Thoracic aorta (tissue), 2 donors: Measurements from ENCODE around the gene RASGRP2. TPM values are rescaled to one million over a fixed set of nuclear protein-coding genes. Genes with fewer than 3 reads are reported as not detected.

Source experiments
- ATAC-seq: fragments of 150-250 bp; one replicate; pipeline ENCODE4 v1.8.0; 2017; ENCODE audit warnings: low read depth; ENCODE audit not compliant: insufficient number of reproducible peaks, low FRiP score
- DNase-seq: peaks from one replicate; pipeline ENCODE4 v3.0.0-alpha.2; 2020; ENCODE audit warnings: low spot score
- H3K27ac ChIP-seq, 2 donors: fragments of 200-600 bp; sonication (generic); 1 replicate in 1 of 2; 2 replicates in 1 of 2; pipeline ENCODE4 v1.5.1; 2016; ENCODE audit warnings: mild to moderate bottlenecking in 2 of 2, moderate library complexity in 2 of 2
- H3K27me3 ChIP-seq: fragments of 200-600 bp; sonication (generic); replicated peaks from 2 replicates; pipeline ENCODE4 v1.6.0; 2016; ENCODE audit warnings: mild to moderate bottlenecking; ENCODE audit not compliant: insufficient read depth
- H3K36me3 ChIP-seq: fragments of 200-600 bp; sonication (generic); one replicate; pipeline ENCODE4 v1.5.1; 2016
- H3K4me1 ChIP-seq, 2 donors: fragments of 200-600 bp; sonication (generic); 1 replicate in 1 of 2; 2 replicates in 1 of 2; pipeline versions ENCODE4 v1.5.1 to v1.6.0; 2016; ENCODE audit warnings: low read depth in 2 of 2, mild to moderate bottlenecking in 1 of 2; ENCODE audit not compliant: control insufficient read depth in 1 of 2
- H3K4me3 ChIP-seq: fragments of 200-600 bp; sonication (generic); 2 replicates; pipeline ENCODE4 v1.5.1; 2016; ENCODE audit warnings: mild to moderate bottlenecking
- H3K9me3 ChIP-seq: fragments of 200-600 bp; sonication (generic); 2 replicates; pipeline ENCODE4 v1.5.1; 2016
- CTCF ChIP-seq: fragments of 200-600 bp; sonication (generic); IDR thresholded peaks from one replicate; pipeline ENCODE4 v1.5.1; 2019; ENCODE audit warnings: antibody characterized with exemption
- total RNA-seq, 2 donors: library from RNA; depleted of rRNA; stranded (reverse); fragments of >200 nt; gene quantifications; one replicate each; pipeline versions ENCODE4 v1.1.0 to v1.2.3, GENCODE V29; 2016

Gene RASGRP2
- total RNA-seq, 2 donors from 2014 or later = 78.4 to 89.1 TPM

GRCh38 chr11:64752175-64752970, 8.4 kb upstream of the RASGRP2 start:
- ATAC-seq (no peak), DNase-seq (no peak)
- Histone ChIP-seq H3K4me3 (no peak overlapping the region), H3K9me3 (no peaks in the 10 kb centered on the region), H3K36me3 (no peaks in the 10 kb centered on the region), H3K27ac (no peak overlapping the region), H3K27me3 (no peaks in the 10 kb centered on the region), H3K4me1 (no peaks in the 10 kb centered on the region)
- no peak for TF ChIP-seq CTCF

GRCh38 chr11:64751580-64751979, 7.6 kb upstream of the RASGRP2 start:
- Histone ChIP-seq H3K4me3 (no peak overlapping the region), H3K36me3 (no peaks in the 10 kb centered on the region), H3K27me3 (no peaks in the 10 kb centered on the region), H3K27ac (no peak overlapping the region), H3K4me1 (no peaks in the 10 kb centered on the region), H3K9me3 (no peaks in the 10 kb centered on the region)
- no peak for TF ChIP-seq CTCF
- ATAC-seq (no peak), DNase-seq (no peak)

- no peaks in the 10 kb centered on the region for H3K9me3 ChIP-seq
- no peak overlapping the region for H3K27ac ChIP-seq
- no peak for TF ChIP-seq CTCF
- no peaks in the 10 kb centered on the region for H3K36me3 ChIP-seq
- DNase-seq (no peak), ATAC-seq (no peak)
- H3K4me1 ChIP-seq = peaks cover 0 to 3% of the 10 kb centered on the region in 2 donors
- H3K4me3 ChIP-seq = no peak overlapping the region
- H3K27me3 ChIP-seq = no peaks in the 10 kb centered on the region
Measured at GRCh38 chr11:64751136-64751535, 7.2 kb upstream of the RASGRP2 start.

- TF ChIP-seq CTCF = no peak
- Histone ChIP-seq H3K4me3 (no peak overlapping the region), H3K27ac (no peak overlapping the region), H3K9me3 (no peaks in the 10 kb centered on the region), H3K4me1 (peaks cover 0 to 3% of the 10 kb centered on the region in 2 donors), H3K27me3 (no peaks in the 10 kb centered on the region), H3K36me3 (no peaks in the 10 kb centered on the region)
- DNase-seq (no peak), ATAC-seq (no peak)
Measured at GRCh38 chr11:64750361-64751054, 6.6 kb upstream of the RASGRP2 start.

GRCh38 chr11:64747961-64748665, 4.2 kb upstream of the RASGRP2 start:
- Histone ChIP-seq H3K27me3 (no peaks in the 10 kb centered on the region), H3K27ac (peak overlapping the region; percentile 2 to 14), H3K9me3 (no peaks in the 10 kb centered on the region), H3K4me3 (no peak overlapping the region), H3K36me3 (no peaks in the 10 kb centered on the region), H3K4me1 (peaks cover 3 to 12% of the 10 kb centered on the region in 2 donors)
- DNase-seq = no peak
- ATAC-seq = no peak
- TF ChIP-seq CTCF = no peak
